HG02798 (cell line): ENCODE measurements around the gene VPS25.
"Not testable (repeated sequence)": the region's sequence is repeated elsewhere in the genome, so short reads cannot be mapped to it uniquely, and the experiment has no call there.

Experiments used
- ATAC-seq: cut with Tn5 transposase; IDR thresholded peaks from one replicate; pipeline ENCODE4 v1.9.1; 2021; ENCODE audit warnings: mild to moderate bottlenecking; ENCODE audit not compliant: unreplicated experiment, poor library complexity

Gene VPS25

DNA sequence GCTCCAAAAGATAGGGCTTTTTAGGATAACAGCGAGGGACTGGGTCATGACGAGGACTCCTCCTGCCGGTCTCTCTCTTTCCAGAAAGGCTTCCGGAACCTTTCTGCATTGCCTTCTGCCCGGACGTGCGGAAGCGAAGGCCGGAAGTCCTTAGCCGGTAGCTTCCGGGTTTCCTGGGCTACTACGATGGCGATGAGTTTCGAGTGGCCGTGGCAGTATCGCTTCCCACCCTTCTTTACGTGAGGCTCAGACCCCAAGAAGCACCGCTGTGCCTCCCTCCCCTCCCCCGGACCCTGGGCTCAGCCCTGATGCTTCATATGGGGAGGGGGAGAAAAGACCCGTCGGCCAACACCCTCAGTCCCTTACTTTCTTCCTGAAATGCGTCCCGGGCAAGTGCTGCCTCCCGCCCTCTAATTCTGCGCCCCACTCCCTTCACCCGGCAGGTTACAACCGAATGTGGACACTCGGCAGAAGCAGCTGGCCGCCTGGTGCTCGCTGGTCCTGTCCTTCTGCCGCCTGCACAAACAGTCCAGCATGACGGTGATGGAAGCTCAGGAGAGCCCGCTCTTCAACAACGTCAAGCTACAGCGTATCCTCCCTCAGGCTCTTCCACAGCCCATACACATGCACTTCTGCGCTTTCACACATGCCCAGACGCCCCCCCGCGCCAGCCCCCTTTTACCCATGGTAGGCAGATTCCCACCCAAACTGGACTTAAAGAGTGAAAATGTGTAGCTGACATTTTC is at the start of gene VPS25:
Gene VPS25 (plus strand): TSS at position 160 of the 746 bp plus-strand sequence. CDS start 27 bp downstream, at position 187.
- peak; percentile 71 for ATAC-seq

DNA sequence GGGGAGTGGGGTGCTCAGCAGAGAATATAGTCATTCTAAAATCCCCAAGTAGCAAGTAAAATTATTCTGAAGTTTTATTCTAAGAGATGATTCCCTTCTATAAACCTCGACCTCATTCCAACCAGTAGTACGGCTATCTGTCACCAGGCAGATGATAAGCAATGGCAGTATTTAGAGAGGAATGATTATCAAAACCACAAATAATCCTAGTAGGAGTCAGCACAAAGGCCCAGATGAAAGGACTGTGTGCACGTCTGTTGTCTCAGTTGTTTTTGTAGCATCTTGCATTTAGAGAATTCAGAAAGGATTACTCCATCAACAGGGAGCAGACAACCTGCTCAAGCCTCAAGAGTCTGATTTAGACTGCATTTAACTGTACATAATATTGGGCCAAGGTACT is 49.6 kb upstream of the VPS25 start:
- no peak for ATAC-seq

DNA sequence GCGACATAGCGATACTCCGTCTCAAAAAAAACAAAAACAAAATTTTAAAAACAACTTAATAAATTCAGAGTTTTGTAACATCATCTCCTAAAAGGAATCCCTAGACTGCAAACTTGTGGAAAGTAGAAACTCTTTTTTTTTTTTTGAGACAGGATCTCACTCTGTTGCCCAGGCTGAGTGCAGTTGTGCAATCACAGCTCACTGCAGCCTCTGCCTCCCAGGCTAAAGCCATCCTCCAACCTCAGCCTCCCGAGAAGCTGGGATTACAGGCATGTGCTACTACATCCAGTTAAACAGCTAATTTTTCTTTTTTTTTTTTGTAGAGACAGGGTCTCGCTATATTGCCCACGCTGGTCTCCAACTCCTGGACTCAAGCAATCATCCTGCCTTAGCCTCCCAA is 48.1 kb upstream of the VPS25 start:
- ATAC-seq, result no peak

DNA sequence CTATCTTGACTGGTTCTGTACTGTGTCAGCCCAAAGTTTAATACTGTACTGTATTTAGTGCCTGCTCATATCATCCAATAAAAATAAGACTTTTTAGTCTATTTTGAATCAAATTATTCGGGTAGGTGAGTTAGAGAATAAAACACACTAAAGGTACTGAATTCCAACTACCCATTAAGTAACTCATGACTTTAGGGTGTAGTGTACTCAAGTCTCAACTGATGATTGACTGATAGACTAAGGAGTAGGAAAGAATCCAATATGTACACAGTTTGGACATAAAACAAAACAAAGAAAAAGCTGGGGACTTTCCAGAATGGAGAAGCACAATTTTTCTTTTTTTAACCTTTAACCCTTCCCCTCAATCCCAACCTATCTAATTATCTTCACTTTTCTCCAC is 32.5 kb upstream of the VPS25 start:
- ATAC-seq, result no peak

DNA sequence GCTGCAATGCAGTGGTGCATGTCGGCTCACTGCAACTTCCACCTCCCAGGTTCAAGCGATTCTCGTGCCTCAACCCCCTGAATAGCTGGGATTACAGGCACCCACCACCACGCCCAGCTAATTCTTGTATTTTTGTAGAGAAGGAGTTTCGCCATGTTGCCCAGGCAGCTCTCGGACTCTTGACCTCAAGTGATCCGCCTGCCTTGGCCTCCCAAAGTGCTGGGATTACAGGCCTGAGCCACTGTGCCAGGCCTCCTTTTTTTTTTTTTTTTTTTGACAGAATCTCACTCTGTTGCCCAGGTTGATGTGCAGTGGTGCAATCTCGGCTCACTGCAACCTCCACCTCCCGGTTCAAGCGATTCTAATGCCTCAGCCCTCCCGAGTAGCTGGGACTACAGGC is 30.3 kb upstream of the VPS25 start:
- ATAC-seq, result not testable (repeated sequence)

DNA sequence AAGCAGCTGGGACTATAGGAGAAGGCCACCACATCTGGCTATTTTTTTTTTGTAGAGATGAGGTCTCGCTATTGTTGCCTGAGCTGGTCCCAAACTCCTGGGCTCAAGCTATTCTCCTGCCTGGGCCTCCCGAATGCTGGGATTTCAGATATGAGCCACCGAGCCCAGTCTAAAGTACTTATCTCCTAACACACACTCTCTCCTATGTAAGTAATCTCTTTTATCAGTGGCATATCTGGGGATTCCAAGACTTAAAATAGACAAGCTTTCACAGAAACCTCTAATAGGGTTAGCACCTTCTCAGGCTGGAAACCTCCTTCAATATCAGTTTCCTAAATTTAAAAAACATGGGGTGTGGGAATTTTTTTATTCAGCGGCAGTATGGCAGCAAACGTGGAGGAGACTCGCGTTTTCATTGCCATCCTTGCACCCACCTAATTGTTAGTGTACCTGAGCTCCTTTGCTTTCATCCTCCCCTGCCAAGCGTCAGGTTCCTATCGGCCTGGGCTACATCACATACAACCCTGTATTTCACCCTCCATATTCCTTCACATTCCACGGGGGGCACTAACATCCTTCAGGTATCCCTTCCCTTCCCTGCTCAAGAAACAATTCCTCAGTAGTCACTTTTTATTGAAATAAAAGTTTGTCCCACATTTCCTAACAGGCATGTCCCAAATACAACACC is 29.5 kb upstream of the VPS25 start:
- no peak for ATAC-seq

DNA sequence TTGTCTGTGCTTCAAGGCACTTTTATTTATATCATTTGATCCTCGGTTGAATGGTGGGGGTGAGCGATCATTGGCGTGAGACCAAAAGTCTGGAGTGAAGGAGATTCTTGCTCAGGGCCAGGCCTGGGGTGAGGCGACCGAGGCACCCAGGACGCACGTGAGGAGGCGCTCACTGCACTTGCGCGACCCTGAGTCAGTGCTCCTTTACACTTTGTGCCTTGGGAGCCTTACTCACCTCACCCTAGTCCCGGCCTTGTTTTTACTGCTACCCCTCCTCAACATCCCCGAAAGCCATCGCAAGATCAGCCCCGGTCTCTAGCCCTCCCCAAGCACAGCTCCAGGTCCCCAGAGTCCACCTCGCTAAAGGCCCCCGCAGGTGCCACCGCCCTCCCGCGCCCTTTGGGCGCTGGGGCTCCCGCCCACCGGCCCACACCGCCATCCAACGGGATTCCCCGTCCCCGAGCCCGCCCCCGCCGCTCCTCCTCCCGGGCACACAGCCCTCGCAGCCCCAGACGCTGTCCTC is 28.9 kb upstream of the VPS25 start:
- ATAC-seq, result peak; percentile 55

DNA sequence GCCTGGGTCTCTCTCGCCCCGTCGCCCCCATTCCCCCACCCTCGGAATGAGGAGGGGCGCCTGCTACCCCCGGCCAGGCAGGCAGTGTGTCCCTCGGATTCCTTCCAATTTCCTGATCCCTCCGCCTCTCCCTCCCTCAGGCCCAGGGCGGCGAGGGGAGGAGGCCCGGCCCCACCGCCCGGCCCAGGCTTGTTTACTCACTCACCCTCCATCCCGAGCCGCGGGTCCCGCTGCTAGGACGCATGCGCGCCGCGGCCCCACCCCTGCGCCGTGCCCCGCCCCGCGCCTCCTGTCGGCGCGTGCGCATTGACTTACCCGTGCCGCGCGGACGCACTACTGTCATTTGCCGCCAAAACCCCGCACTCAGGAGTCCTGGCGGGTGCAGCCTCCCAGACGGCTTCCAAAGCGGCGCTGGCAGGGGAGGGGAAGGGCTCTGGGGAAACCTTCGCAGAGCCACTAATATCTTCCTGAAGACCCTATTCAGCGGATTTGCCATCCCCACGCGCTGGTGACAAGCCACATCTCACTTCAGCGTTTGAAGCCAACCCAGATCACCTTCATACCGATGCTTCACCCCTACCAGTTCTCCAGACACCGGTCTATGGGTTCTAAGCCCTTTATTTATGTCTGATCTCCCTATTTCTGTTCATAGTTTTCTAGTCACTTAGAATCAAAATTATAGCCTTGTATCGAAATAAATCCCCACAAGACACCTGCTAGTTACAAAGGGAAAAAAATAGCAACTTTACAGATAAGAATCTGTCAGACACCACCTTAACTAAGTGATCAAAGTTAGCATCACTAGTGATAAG is 28.2 kb upstream of the VPS25 start, which contains the start of gene EZH1:
Gene EZH1 (minus strand): TSS at position 235 of the 812 bp plus-strand sequence. CDS start 16,099 bp downstream, outside the sequence.
- peak; percentile 90 for ATAC-seq

DNA sequence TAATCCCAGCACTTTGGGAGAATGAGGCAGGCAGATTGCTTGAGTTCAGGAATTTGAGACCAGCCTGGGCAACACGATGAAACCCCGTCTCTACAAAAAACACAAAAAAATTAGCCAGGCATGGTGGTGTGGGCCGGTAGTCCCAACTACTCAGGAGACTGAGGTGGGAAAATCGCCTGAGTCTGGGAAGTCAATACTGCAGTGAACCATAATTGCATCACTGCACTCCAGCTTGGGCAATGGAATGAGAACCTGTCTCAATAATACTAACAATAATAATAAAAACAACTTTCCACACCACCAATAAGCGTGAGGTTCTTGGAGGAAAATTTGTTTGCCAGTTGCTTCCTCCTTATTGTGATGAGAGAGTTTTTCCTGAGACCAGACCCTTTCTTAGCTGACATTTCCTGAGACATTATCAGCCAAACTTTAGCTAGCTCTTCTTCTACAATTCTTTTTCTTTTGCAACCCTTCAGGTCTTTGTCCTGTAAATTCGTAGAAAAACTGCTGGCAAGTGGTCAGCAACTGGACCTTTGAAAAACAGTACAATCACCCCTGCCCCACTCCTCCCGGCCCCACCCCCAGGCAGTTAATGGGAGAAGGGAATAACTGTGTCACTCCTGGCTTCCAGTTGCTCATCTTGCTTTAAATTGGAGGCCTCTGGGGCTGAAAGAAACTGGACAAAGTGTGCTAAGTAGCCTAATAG is 24.9 kb upstream of the VPS25 start:
- no peak for ATAC-seq

DNA sequence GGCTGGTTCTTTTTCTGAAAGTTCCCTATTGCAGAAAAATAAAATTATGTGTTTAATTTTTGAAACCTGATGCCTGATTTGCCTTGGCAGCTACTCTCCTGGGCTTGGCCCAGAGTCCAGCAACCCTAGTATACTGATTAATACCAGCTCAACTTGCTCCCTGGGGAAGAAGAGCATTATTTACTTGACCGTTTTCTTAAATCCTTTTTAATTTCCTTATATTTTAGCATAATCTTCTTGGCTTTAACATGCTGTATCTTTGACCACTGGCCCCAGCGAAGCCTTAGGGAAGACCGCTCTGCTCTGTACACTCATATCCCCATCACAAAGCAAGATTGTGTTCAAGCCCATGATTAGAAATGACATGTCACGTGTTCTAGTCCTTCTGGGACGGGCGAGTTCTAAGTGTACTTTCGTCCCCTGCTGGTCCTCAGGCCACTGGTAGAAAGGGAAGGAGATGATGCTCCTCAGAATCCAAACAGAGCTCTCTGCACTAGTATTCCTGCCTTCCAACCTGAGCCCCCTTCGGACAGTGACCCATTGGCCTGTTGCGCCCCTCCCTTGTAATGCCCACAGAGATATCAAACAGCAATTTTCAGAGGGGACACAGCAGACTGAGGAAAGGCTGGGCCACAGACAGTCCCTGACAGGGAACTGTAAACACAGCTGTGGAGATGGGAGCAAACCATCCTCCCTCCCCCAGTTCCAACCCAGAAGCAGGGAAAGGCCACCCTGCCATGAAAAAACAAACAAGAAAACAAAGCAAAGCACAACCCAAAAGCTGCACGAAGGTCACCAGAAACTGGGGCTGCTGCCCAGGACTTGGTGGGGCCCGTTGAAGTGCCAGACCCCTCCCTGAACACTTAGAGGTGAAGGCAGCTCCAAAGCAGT is 24.1 kb upstream of the VPS25 start:
- no peak for ATAC-seq

DNA sequence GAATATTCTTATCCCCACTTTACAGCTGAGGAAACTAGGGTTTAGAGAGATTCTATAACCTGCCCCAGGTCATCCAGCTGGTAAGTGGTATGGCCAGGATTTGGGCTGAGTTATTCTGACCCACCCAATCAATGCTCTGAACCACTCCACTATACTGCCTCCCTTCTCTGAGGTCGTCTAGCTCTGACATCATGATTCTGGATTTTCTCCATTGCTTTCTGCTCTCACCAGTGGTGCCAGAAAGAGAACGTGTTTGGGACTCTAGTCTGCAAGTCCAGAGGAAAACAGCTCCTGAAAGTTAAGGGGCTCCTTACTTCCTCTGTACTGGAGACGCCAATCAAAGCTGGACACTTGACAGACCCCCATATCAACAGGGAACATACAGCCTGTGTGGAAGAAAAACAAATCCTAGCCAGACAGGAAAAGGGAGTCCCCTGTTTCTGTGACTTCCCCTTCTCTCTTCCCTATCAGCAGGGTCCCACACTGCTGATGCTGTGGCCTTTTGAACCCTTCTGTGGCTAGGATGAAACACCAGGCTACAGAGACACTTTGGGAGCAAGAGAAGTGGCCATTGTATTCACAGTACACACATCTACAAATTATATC is 22.4 kb upstream of the VPS25 start:
- ATAC-seq, result no peak

DNA sequence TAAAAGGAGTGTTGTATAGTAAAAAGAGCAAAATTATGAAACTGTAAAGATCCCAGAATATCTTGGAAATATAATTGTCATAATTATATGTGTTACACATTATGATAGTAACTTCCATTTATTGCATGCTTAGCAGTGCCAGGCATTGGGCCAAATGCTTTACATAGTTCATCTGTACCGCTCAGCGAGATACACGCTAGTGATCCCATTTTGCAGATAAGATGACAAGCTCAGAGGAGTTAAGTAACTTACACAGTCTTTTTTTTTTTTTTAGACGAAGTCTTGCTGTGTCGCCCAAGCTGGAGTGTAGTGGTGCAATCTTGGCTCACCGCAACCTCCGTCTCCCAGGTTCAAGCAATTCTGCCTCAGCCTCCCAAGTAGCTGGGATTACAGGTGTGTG is 21.6 kb upstream of the VPS25 start:
- no peak for ATAC-seq

DNA sequence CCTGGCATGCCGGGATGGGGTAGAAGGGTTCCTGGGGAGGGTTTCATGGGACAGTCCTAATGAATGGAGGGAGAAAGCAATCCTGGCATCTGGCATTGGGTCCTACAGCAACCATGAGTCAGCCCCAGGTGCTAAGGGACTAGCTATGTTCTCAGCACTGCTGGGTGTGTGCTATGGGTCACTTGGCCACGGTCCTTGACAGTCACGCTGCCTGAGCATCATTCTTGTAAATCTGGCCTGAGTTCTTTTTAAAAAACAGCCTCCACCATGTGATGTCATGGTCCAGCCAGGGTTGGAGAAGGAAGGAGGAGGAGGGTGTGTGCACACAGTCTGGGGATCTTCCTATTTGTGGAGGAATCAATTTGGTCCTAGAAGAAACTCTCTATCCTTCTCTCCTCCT is 18.5 kb upstream of the VPS25 start:
- ATAC-seq, result no peak

DNA sequence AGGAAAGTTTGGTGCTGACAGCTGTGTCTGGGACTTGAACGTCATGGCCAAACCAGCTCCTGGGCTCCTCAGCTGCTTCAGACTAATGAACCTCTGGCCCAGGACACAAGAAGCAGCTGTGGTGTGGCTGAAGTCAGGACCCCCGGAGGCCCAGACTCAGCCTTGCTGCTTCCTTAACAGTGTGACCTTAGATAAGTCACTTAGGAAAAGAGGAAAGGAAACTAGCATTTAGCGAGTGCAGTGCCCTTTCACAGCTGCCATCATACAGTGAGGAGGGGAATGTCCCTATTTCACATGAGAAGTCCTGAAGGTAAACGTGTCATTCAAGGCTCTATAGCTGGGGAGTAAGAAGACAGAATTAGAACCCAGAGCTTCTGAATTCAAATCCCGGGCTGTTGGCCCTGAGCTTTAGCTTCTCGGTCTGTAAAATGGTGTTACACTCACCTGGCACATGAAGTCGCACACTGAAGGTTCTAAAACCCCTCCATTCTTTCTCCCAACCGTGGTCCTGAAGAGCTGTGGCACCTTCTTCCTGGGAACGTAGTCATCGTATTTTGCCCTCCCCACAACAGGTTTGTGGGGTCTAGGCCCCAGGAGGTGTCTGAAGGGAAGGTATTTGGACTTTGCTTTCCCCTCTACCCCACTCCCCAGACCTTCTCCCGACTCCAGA is 13.1 kb upstream of the VPS25 start:
- ATAC-seq, result no peak

DNA sequence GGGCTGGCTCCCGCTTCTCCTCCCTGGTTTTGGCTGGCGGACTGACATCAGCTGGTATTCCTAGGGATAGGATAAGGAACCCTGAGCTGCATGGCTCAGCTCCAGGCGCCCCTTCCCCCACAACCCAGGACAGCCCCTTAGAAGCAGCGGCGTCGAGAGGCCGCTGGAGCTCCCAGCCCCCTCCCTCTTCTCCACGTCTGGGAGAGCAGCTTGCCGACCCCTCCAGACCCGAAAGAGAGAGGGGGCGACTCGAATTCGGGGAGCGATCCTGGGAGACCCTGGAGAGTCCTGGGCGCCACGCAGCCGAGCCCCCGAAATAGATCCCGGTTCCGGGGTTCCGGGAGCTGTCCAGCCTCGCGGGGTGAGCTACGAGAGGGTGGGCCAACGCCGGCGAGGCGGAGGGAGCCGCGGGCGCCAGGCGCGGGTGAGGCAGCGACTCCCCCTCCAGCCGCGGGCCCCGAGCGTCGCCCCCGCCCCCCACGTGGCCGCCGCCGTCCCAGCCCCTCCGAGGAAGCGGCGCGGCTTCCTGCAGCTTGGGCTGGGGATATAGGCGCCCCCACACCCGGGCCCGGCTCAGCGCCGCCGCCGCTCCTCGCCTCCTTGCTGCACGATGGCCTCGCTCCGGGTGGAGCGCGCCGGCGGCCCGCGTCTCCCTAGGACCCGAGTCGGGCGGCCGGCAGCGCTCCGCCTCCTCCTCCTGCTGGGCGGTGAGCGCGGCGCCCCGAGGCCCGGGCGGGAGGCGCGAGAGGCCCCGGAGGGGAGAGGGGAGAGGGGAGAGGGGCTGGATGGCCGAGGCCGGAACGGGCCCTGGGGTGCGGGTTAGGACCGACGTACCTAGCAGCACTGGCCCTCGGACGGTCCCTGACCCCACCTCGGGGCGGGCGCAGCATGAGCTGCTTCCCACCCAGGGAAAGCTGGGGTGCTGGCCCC is 12.3 kb upstream of the VPS25 start, which contains the start of gene RAMP2:
Gene RAMP2 (plus strand): TSS at position 576 of the 930 bp plus-strand sequence. CDS start 35 bp downstream, at position 611.
- no peak for ATAC-seq

DNA sequence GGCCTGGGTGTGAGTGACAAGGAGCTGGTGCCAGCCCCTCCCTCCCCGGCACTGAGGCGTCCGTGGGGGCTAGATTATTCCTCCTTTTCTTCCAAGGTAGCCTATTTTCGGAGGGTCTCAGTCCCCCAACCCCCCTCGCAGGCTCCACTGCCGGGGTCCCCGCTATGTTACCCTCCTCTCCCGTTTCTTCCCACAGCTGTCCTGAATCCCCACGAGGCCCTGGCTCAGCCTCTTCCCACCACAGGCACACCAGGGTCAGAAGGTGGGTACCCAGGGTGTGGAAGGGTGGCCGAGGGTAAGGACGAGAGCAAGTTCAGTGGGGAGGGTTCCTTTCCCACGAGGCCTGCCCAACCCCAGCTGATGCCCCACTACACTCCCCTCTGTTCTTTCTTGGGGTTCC is 11.6 kb upstream of the VPS25 start:
- no peak for ATAC-seq

DNA sequence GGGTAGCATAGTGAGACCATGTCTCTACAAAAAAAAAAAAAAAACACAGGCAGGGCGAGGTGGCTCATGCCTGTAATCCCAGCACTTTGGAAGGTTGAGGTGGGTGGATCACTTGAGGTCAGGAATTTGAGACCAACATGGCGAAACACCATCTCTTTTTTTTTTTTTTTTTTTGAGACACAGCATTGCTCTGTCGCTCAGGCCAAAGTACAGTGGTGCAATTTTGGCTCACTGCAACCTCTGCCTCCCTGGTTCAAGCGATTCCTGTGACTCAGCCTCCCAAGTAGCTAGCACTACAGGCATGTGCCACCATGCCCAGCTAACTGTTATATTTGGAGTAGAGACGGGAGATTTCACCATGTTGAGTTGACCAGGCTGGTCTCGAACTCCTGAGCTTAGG is 7.1 kb upstream of the VPS25 start:
- no peak for ATAC-seq
